ENCODE data around the gene GSDME.

GRCh38 chr7:24745355-24745754 lies 11.9 kb downstream of the GSDME start:
- no peak for TF ChIP-seq CTCF (IDR thresholded peaks at IDR 0.05)
- TF ChIP-seq POLR2A (IDR thresholded peaks at IDR 0.05), result no peak

Data from upper lobe of left lung (tissue), 4 donors.